ENCODE data around the gene ARHGEF28.

DNA sequence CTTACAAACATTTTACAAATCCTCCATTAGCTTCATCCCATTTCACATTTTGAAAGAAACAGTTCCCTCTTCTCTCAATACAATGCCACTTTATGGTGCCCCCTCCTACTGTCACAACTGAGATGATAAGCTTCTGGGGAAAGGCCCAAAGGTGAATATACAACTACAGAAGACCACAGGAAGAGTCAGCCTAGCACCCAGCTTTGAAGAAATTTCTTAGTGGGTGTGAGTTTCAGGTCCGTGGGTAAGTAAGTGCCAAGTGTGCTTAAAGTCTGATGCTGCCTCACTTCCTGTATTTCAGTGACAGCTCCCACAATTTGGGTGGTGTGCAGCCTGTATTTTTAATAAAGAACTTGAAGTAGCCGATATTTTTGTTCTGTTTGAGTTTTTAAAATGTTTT, 68.1 kb downstream of the ARHGEF28 start:
- TF ChIP-seq, protein P1, sequence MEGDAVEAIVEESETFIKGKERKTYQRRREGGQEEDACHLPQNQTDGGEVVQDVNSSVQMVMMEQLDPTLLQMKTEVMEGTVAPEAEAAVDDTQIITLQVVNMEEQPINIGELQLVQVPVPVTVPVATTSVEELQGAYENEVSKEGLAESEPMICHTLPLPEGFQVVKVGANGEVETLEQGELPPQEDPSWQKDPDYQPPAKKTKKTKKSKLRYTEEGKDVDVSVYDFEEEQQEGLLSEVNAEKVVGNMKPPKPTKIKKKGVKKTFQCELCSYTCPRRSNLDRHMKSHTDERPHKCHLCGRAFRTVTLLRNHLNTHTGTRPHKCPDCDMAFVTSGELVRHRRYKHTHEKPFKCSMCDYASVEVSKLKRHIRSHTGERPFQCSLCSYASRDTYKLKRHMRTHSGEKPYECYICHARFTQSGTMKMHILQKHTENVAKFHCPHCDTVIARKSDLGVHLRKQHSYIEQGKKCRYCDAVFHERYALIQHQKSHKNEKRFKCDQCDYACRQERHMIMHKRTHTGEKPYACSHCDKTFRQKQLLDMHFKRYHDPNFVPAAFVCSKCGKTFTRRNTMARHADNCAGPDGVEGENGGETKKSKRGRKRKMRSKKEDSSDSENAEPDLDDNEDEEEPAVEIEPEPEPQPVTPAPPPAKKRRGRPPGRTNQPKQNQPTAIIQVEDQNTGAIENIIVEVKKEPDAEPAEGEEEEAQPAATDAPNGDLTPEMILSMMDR (IDR thresholded peaks at IDR 0.05; ENCODE audit: low read depth, low read length) = no peak
- TF ChIP-seq POLR2A (IDR thresholded peaks at IDR 0.05; ENCODE audit: extremely low read depth, insufficient read length) (no peak), MYC (IDR thresholded peaks at IDR 0.05; ENCODE audit: low read depth, low read length) (no peak)

Data from NB4 (cell line).